GM19025 (cell line): ENCODE data around the gene ELFN2.
"Not testable (repeated sequence)": the region's sequence is repeated elsewhere in the genome, so short reads cannot be mapped to it uniquely, and the experiment has no call there.

Experiments
- ATAC-seq: cut with Tn5 transposase; IDR thresholded peaks from one replicate; pipeline ENCODE4 v1.9.1; 2021; ENCODE audit warnings: mild to moderate bottlenecking, low read depth, moderate library complexity; ENCODE audit not compliant: unreplicated experiment

The ELFN2 gene, protein sequence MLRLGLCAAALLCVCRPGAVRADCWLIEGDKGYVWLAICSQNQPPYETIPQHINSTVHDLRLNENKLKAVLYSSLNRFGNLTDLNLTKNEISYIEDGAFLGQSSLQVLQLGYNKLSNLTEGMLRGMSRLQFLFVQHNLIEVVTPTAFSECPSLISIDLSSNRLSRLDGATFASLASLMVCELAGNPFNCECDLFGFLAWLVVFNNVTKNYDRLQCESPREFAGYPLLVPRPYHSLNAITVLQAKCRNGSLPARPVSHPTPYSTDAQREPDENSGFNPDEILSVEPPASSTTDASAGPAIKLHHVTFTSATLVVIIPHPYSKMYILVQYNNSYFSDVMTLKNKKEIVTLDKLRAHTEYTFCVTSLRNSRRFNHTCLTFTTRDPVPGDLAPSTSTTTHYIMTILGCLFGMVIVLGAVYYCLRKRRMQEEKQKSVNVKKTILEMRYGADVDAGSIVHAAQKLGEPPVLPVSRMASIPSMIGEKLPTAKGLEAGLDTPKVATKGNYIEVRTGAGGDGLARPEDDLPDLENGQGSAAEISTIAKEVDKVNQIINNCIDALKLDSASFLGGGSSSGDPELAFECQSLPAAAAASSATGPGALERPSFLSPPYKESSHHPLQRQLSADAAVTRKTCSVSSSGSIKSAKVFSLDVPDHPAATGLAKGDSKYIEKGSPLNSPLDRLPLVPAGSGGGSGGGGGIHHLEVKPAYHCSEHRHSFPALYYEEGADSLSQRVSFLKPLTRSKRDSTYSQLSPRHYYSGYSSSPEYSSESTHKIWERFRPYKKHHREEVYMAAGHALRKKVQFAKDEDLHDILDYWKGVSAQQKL

DNA sequence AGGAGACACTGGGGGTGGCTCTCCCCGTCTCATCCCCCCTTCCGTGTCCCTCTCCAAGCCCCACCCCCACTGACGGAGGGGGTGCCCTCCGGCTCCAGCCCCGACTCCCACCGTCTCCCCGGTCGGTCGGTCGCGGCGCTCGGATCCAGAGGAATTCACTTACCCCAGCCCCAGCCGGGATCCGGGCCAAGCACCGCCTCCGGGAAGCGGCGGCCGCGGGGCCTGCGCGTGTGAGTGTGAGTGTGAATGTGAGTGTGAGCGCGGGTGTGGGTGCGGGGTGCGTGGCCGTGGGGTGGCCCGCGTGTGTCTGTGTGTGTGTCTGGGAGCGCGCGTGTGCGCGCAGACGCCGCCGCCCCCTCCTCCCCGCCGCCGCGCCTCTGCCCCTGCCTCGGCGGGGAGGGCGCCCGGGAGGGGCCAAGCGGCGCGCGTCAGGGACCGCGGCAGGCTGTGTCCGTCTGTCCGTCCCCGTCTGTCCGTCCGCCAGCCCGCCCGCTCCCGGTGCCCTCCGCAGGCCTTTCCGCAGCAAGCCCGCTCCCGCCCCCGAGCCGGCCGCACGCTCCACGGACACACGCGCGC lies at the start of gene ELFN2:
ELFN2 (minus strand) TSS at position 345 of the 576 bp plus-strand sequence. CDS start 51,945 bp downstream, outside the sequence.
- no peak for ATAC-seq

DNA sequence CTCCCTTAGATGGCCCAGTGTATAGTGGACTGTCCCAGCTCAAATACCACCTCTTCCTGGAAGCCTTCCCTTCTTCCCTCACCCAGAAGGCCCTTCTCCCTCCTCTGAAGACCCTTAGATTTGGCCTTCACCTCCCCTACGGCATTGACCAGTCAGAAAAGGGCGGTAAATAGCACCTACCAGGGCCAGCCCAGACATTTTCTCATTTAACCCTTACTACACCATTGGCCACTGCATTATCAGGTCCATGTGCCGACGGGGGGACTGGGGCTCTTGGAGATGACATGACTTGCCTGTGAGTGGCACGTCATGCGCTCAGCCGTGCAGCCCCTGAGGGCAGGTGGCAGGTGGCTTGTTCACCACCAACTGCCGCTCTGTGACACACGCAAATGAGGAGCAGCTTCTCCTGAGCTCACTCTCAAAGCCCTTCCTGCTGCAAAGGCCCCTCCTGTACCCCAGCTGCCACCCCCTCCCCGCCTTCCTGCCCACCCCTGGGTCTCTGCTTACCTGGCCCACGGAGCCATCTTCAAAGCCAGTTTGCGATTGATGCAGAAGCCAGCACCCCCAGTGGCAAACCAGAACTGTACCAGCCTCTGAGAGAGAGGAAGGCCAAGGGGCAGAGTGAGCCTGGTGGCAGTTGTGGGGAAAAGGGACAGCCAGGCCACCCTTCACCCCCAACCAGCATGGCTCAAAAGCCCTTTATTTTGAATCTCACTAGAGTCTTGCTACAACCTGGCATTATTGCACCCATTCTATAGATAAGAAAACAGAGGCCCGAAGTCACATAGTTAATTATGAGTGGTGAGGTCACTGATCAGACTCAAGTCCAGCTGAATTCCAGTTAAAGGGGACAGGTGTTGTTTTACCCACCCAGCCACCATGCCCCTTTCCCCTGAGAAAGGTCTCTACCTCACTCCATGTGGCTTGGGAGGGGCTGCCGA lies 49.4 kb upstream of the ELFN2 start:
- ATAC-seq: no peak

DNA sequence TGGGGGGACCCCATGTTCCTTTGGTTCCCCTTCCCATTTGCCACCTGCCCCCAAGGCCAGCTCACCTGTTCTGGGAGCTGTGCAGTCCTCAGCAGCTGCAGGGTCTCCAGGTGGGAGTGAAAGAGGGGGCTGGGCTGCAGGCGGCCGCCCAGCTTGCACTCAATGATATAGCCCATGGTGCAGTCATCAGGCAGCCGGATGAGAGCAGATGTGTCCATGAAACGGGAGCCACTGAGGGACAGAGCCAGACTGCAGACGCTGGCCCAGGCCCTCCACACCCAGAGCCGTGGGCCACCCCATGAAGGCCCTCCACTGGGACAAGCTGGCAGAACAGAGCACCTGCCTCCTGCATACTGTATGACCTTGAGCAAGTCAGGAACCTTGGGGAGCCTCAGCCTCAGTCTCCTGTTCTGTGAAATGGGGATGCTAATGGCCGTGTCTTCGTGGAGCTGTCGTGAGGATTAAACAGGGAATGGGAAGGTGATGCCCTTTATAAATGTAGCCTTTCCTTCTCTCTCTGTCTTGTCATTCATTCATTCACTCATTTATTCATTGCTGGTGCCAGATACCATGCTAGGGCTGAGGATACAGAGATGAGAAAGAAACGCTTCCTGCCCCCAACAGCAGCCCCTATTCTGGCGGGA lies 47.3 kb upstream of the ELFN2 start:
- ATAC-seq: no peak

DNA sequence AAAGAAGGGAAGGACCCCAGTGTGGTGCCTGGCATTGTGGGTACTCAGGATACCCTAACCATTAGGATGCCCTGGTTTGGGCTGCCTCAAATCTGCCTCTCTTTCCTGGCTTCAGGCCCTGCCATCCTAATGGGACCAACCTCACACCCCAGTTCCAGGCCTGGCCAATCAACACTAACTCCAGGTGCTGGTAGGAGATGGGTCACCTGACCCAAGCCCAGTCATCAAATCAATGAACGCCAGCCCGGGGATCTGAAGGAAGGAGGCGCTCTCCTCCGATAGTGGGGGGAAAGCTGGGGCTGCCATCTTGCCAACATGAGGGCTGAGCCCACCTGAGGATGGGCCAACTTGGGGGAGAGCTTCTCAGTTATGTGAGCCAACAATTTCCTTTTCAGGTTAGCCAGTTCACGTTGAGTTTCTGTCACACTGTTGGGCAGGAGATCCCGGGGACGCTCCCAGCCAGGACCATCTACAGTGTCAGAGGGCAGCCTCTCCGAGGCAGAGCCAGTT lies 46.2 kb upstream of the ELFN2 start:
- ATAC-seq: no peak

DNA sequence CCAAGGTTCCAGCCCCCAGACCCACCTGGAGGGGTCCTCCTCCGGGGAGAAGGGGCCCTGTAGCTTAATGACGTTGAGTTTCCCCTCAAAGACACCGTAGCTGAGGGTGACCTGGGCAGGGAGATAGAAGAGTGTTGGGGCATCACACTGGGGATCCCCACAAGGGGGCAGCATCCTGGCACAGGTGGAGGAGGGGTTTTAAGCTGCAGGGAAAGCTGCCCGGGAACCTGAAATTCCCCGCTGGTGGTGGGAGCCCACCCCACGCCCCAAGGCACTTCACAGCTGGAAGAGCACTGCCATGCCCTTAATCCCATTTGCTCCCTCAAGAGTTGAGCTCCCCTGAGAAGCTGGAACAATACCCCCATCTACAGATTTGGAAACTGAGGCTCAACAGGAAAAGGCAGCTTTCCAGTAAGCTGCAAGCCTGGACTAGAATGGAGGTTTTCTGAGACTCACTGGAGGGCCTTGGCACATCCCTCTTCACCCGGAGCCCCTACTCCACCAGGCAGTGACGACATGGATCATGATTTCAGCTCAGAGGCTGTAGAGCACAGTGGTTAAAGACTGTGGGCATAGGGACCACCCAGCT lies 45.2 kb upstream of the ELFN2 start:
- no peak for ATAC-seq

DNA sequence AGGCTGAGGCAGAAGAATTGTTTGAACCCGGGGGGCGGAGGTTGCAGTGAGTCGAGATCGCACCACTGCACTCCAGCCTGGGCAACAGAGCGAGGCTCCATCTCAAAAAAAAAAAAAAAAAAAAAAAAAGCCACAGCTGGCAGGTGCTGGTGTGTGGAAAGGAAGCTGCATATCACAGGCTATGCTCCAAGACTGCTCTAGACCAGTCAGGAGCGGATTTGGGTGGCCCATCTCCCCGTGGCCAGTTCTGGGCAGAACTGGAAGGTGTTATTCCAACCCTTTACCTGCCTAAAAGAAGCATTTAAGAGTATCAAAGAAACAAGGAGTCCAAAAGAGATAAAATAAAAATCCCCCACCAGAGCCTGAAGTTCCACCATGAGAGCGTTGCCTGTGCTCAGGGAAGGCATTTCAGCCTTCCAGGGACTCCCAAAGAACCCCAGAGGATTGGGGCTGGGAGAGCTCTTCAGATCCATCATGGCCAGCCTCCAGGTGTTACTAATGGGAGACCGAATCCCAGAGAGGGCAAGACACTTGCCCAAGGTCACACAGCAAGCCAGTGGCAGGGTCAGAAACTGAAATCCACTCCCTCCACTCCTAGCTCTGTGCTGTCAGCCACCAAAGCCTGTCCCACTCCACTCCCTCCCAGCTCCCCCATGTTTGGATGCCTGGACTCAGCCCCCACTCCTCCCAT lies 44.6 kb upstream of the ELFN2 start:
- ATAC-seq: no peak

DNA sequence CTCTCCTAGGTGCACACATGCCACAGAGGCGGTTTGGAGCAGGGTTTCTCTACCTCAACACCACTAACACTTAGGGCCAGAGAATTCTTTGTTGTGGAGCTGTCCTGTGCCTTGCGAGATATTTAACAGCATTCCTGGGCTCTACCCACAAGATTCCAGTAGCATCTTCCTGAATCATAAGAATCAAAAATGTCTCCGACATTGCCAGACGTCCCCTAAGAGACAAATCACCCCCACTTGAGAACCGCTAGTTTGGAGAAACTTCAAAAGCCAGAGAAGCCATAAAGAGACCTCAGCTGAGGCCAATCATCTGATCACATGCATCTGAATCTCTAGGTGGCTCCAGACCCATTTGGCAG lies 42.8 kb upstream of the ELFN2 start:
- no peak for ATAC-seq

DNA sequence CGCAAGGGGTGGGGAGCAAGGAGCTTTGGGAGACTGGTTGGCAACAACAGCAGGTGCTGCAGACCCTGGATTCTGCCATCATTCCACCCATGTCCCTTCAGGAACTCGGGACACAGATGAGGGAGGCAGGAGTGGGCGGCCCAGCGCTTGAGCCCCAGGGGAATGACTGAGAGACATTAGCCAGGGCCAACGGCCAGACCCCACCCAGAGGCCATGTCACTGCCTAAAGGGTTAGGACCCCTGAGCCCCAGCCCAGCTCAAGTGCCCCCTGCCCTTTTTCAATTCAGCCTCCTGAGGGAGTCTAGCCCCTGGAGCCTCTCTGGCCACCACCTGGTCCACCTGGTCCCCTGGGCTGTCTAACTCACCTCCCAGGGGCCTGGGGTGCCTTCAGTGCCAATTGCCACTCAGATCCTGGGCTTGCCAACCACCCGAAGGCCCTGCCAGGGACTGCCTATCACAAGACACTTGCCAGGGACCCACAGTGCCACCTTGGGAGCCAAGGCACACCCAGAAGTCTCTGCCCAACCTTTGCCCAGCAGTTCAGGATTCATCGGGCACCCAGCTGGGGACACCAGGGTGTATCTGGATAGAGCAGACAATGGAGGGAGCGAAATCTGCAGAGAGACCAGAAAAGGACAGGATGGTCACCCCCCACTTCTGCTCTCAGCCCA lies 42.3 kb upstream of the ELFN2 start:
- ATAC-seq: no peak

DNA sequence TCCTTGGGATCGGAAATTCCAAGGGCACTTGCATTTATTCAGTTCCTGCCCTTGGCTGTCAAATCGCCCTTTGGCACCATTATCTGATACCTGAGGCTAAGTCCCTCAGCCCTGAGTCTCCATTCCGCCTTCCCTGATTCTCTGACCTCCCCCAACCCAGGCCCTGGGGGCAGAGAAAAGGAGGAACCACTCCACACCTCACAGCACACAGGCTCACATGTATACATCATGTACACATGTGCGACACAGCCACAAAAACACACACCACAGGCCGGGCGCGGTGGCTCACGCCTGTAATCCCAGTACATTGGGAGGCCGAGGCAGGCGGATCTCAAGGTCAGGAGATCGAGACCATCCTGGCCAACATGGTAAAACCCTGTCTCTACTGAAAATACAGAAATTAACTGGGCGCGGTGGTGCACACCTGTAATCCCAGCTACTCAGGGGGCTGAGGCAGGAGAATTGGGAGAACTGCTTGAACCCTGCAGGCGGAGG lies 41.0 kb upstream of the ELFN2 start:
- not testable (repeated sequence) for ATAC-seq

DNA sequence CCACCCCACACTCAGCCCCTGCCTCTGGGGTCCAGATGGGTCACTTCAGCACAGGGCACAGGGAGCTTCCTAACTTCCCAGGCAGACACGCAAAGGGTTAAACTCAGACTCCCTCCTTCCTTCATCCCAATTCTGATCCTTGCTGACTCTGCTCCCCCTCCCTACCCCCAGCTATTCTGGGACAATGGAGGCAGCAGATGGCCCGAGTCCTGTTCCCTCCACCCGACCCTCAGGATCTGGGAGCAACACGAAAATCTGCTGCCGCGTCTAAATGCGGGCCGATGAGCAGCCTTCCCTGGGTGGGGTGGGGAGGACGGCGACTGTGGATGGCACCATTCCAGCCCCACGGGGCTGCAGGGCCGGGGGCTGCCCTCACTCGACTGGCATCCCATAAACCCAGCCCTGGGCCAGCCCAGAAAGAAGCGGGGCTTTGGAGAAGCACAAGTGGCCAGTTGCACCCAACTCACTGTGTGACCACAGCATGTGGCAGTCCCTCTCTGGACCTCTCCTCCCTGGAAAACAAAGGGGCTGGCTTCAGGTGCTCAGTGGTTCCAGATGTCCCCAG lies 40.2 kb upstream of the ELFN2 start:
- ATAC-seq: no peak

DNA sequence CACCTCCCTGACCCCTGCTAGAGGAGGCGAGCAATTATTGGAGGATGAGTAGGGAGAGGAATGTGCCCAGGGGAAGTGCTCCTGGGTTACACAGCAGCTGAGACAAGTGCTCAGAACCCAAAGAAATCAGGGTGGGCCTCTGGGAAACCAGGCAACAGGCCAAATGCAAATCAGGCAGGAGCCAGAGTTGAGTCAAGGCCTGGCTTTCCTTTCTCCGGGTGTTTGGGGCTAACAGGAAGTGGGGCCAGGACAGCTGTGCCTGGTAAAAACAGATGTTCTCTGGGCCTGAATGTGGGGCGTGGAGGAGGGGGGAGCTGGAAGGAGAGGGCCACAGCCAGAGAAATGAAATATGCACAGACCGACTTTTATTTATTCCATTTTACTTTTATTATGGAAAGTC lies 36.9 kb upstream of the ELFN2 start:
- ATAC-seq: no peak

DNA sequence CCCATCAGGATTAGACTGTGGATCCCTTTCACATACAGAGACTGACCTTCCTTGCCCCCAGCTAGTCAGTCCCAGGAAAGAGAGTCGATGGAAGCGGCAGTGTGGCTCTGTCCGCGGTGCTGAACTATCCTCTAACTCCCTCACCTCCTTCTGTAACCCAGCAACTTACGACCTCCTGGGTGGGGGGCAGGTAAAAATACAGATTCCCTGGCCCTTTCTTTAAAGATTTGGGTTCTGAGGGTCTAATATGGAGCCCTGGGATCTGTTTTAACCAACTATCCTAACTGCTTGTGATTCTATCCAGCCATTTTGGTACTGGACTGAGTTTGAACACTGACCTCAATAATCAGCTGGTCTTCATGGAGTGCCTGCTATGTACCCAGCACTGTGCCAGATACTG lies 35.7 kb upstream of the ELFN2 start:
- ATAC-seq: no peak

DNA sequence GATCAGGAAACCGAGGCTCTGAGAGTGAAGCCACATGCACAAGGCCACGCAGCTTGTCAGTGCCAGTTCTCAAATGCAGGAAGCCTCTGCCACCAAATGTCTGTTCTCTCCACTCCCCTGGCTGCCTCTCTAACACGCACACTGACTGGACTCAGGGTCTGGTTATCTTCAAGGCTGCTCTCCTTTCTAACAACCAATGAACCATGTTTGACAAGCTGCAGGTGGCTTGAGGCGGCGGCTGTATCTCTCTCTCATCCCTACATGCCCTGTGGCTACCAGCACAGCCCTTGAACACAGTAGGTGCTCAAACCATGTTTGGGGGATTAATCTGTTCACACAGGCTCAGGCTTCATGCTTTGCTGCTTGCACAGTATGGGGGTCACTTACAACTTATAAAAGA lies 35.2 kb upstream of the ELFN2 start:
- ATAC-seq: no peak

DNA sequence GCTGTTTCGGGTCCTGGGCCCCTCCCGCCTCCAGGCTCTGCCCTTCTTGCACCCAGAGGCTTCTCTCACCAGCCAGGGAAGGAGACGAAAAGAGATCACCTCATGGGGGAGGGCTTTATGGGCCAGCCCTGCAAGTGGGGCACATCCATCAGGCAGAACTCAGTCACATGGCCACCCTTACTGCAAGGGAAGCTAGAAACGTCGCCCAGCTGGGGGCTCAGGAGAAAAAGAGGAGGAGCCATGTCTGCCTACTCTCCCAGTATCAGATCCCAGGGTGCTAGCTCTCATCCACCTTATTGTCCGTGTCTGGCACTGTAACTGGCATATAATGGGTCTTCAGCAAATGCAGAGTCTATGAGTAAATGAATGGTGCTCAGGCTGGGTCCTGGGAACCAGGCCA lies 34.7 kb upstream of the ELFN2 start:
- ATAC-seq: no peak

DNA sequence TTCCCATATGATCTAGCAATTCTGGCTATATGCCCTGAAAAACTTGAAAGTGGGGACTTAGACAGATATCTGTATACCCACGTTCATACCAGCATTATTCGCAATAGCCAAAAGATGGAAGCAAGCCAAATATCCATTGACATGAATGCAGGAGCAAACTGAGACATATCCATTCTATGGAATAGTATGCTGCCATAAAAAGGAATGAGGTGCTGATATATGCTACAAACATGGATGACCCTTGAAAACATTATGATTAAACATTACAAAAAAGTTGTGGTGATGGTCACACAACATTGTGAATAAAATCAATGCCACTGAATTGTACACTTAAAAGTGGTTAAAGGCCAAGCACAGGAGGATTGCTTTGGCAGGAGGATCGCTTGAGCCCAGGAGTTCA lies 33.4 kb upstream of the ELFN2 start:
- ATAC-seq: no peak

DNA sequence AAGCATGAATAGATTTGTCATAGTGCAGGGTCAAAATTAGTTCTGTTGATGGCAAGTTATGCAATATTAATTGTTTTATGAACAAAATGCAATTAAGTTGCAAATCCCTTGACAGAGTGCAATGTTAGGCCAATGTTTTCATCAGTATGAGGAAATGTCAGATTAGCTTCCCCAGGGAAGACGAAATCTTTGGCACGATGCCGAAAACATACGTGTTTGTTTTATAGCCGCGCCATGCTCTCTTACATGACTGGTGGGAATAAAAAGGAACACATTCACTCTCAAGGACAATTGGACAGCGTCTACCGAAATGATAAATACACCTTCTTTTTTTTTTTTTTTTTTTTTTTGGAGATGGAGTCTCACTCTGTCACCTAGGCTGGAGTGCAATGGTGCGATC lies 31.9 kb upstream of the ELFN2 start:
- ATAC-seq: no peak

DNA sequence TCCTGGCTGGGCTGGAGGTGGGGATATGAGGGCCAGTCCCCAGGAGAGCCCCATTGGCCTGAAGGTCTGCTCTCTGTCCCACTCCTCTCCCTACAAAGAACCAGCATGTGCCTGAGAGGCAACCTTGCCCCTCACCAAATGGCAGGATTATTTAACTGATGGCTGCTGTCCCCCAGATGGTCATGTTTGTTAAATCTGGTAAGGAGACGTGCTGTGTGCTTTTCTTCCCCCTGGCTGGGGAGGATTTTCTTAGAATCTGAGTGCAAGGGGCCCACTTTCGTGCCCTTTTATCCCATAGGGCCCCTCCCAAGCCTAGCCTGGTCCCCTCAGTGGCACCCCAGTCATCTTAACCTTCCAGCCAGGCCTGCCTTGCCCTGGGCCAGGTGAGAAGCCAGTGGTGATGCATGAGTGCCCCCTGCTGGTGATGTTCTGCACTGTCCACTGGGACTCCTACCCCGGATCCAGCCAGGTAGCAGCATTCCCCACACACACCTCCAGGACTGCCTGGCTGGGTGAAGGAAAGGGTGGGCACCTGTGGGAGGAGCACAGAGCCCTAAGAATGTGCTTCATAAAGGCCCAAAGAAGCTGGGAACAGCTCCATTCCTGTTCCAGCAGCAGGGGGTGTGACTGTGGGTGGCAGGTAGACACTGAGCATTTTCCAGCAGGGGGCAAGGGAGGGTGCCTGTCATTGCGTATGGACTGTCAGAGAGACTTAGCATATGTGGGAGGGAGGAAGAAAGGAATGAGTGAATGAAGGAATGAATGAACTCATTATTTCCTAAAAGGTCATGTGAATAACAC lies 30.0 kb upstream of the ELFN2 start:
- ATAC-seq: no peak
